ENCODE data around the gene XYLT2.

Gene XYLT2

GRCh38 chr17:50317121-50317520 lies 28.8 kb upstream of the XYLT2 start:
- no peak overlapping the region for H3K27ac ChIP-seq (replicated peaks)
- H3K4me3 ChIP-seq (replicated peaks; ENCODE audit: insufficient read depth, low read length), result no peak overlapping the region
- peaks cover 4% of the 10 kb centered on the region for H3K27me3 ChIP-seq (ENCODE audit: insufficient read depth, poor library complexity, severe bottlenecking)
- TF ChIP-seq, protein P1, sequence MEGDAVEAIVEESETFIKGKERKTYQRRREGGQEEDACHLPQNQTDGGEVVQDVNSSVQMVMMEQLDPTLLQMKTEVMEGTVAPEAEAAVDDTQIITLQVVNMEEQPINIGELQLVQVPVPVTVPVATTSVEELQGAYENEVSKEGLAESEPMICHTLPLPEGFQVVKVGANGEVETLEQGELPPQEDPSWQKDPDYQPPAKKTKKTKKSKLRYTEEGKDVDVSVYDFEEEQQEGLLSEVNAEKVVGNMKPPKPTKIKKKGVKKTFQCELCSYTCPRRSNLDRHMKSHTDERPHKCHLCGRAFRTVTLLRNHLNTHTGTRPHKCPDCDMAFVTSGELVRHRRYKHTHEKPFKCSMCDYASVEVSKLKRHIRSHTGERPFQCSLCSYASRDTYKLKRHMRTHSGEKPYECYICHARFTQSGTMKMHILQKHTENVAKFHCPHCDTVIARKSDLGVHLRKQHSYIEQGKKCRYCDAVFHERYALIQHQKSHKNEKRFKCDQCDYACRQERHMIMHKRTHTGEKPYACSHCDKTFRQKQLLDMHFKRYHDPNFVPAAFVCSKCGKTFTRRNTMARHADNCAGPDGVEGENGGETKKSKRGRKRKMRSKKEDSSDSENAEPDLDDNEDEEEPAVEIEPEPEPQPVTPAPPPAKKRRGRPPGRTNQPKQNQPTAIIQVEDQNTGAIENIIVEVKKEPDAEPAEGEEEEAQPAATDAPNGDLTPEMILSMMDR (IDR thresholded peaks at IDR 0.05; ENCODE audit: insufficient read depth, low read length), result no peak
- TF ChIP-seq GABPA (IDR thresholded peaks at IDR 0.05; ENCODE audit: low read depth) (no peak), SPI1 (IDR thresholded peaks at IDR 0.05; ENCODE audit: borderline replicate concordance, low read depth) (no peak), POLR2AphosphoS5 (IDR thresholded peaks at IDR 0.05; ENCODE audit: low read depth) (no peak)
- TF ChIP-seq, protein P2, sequence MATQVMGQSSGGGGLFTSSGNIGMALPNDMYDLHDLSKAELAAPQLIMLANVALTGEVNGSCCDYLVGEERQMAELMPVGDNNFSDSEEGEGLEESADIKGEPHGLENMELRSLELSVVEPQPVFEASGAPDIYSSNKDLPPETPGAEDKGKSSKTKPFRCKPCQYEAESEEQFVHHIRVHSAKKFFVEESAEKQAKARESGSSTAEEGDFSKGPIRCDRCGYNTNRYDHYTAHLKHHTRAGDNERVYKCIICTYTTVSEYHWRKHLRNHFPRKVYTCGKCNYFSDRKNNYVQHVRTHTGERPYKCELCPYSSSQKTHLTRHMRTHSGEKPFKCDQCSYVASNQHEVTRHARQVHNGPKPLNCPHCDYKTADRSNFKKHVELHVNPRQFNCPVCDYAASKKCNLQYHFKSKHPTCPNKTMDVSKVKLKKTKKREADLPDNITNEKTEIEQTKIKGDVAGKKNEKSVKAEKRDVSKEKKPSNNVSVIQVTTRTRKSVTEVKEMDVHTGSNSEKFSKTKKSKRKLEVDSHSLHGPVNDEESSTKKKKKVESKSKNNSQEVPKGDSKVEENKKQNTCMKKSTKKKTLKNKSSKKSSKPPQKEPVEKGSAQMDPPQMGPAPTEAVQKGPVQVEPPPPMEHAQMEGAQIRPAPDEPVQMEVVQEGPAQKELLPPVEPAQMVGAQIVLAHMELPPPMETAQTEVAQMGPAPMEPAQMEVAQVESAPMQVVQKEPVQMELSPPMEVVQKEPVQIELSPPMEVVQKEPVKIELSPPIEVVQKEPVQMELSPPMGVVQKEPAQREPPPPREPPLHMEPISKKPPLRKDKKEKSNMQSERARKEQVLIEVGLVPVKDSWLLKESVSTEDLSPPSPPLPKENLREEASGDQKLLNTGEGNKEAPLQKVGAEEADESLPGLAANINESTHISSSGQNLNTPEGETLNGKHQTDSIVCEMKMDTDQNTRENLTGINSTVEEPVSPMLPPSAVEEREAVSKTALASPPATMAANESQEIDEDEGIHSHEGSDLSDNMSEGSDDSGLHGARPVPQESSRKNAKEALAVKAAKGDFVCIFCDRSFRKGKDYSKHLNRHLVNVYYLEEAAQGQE (IDR thresholded peaks at IDR 0.05; ENCODE audit: insufficient replicate concordance, low read depth), result no peak
- no peak for DNase-seq (ENCODE audit: low read depth in 1 of 2, low spot score in 1 of 2)

- Histone ChIP-seq H3K4me3 (replicated peaks; ENCODE audit: insufficient read depth, low read length) (no peak overlapping the region), H3K27me3 (ENCODE audit: insufficient read depth, poor library complexity, severe bottlenecking) (peaks cover 4% of the 10 kb centered on the region), H3K27ac (replicated peaks) (no peak overlapping the region)
- no peak for DNase-seq (ENCODE audit: low read depth in 1 of 2, low spot score in 1 of 2)
- TF ChIP-seq GABPA (IDR thresholded peaks at IDR 0.05; ENCODE audit: low read depth) (no peak), SPI1 (IDR thresholded peaks at IDR 0.05; ENCODE audit: borderline replicate concordance, low read depth) (no peak), POLR2AphosphoS5 (IDR thresholded peaks at IDR 0.05; ENCODE audit: low read depth) (no peak)
- TF ChIP-seq, protein P2 (IDR thresholded peaks at IDR 0.05; ENCODE audit: insufficient replicate concordance, low read depth), result no peak
- TF ChIP-seq, protein P1 (IDR thresholded peaks at IDR 0.05; ENCODE audit: insufficient read depth, low read length), result no peak
Observed at GRCh38 chr17:50318501-50319285, 27.2 kb upstream of the XYLT2 start.

DNA sequence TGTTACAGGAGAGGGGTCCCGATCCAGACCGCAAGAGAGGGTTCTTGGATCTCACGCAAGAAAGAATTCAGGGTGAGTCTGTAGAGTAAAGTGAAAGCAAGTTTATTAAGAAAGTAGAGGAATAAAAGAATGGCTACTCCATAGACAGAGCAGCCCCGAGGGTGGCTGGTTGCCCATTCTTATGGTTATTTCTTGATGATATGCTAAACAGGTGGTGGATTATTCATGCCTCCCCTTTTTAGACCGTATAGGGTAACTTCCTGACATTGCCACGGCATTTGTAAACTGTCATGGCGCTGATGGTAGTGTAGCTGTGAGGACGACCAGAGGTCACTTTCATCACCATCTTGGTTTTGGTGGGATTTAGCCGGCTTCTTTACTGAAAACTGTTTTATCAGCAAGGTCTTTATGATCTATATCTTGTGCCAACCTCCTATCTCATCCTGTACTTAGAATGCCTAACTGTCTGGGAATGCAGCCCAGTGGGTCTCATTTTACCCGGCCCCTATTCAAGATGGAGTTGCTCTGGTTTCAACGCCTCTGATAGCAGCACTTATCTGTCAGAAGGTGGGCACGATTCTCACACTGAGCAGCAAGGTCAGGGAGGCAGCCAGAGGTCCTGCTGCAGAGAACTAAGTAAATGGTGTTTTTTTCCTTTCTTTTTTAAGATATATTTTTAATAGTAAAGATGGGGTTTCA lies 26.5 kb upstream of the XYLT2 start:
- Histone ChIP-seq H3K27me3 (ENCODE audit: insufficient read depth, poor library complexity, severe bottlenecking) (peaks cover 4% of the 10 kb centered on the region), H3K4me3 (replicated peaks; ENCODE audit: insufficient read depth, low read length) (no peak overlapping the region), H3K27ac (replicated peaks) (no peak overlapping the region)
- TF ChIP-seq POLR2AphosphoS5 (IDR thresholded peaks at IDR 0.05; ENCODE audit: low read depth) (no peak), SPI1 (IDR thresholded peaks at IDR 0.05; ENCODE audit: borderline replicate concordance, low read depth) (no peak), GABPA (IDR thresholded peaks at IDR 0.05; ENCODE audit: low read depth) (no peak)
- TF ChIP-seq, protein P2 (IDR thresholded peaks at IDR 0.05; ENCODE audit: insufficient replicate concordance, low read depth), result no peak
- no peak for DNase-seq (ENCODE audit: low read depth in 1 of 2, low spot score in 1 of 2)

Measured in HL-60 (cell line).